HepG2 (cell line): Measurements from ENCODE around the gene THPO. TPM values are rescaled to one million over a fixed set of nuclear protein-coding genes. Genes with fewer than 3 reads are reported as not detected.

Source experiments
- ATF4 ChIP-seq, 2 experiments: fragments of 450-650 bp in 1 of 2; sonication (generic) in 1 of 2; formaldehyde crosslinking; IDR thresholded peaks; 2 replicates each; pipeline versions ENCODE4 v1.5.0 to v1.8.0; 2020 to 2022; ENCODE audit warnings: mild to moderate bottlenecking in 1 of 2, missing genetic modification reagents in 1 of 2
- ETV6 ChIP-seq: sonication (generic); formaldehyde crosslinking; conservative IDR thresholded peaks from 2 replicates; pipeline ENCODE4 v1.4.0; 2020; ENCODE audit warnings: missing genetic modification reagents
- EZH2 ChIP-seq: conservative IDR thresholded peaks from 2 replicates; pipeline ENCODE4 v1.6.1; 2012; ENCODE audit warnings: mild to moderate bottlenecking, low read depth, low read length, moderate library complexity
- KLF12 ChIP-seq: sonication (generic); formaldehyde crosslinking; IDR thresholded peaks from 2 replicates; pipeline ENCODE4 v1.4.0; 2020; ENCODE audit warnings: missing genetic modification reagents, borderline replicate concordance
- MAFF ChIP-seq: IDR thresholded peaks from 2 replicates; pipeline ENCODE4 v1.6.1; 2011; ENCODE audit warnings: low read depth, low read length, improper control_type of control experiment
- NFKBIZ ChIP-seq: IDR thresholded peaks from 2 replicates; pipeline ENCODE4 v1.6.1; 2018; ENCODE audit warnings: missing genetic modification reagents, missing compliant biosample characterization
- NONO ChIP-seq, 2 experiments: fragments of 450-650 bp in 1 of 2; sonication (generic) in 1 of 2; formaldehyde crosslinking in 1 of 2; IDR thresholded peaks in 1 of 2; conservative IDR thresholded peaks in 1 of 2; 2 replicates each; pipeline versions ENCODE4 v1.6.1 to v1.8.0; 2017 to 2022; ENCODE audit warnings: mild to moderate bottlenecking in 1 of 2, missing genetic modification reagents in 1 of 2, moderate library complexity in 1 of 2
- PHF8 ChIP-seq: sonication (generic); formaldehyde crosslinking; IDR thresholded peaks from 2 replicates; pipeline ENCODE4 v1.5.0; 2020; ENCODE audit warnings: missing genetic modification reagents
- RBM39 ChIP-seq: fragments of 200-400 bp; formaldehyde crosslinking; IDR thresholded peaks from one replicate; pipeline ENCODE4 v1.6.1; 2018; ENCODE audit warnings: antibody characterized with exemption, mild to moderate bottlenecking, low read depth, low read length; ENCODE audit not compliant: poor library complexity, severe bottlenecking
- REL ChIP-seq: sonication (generic); formaldehyde crosslinking; conservative IDR thresholded peaks from 2 replicates; pipeline ENCODE4 v1.8.0; 2022; ENCODE audit warnings: mild to moderate bottlenecking, missing genetic modification reagents, moderate library complexity
- RNF2 ChIP-seq: fragments of 450-650 bp; conservative IDR thresholded peaks from 2 replicates; pipeline ENCODE4 v1.6.1; 2016; ENCODE audit warnings: low read depth
- SKI ChIP-seq: fragments of 450-650 bp; IDR thresholded peaks from one replicate; pipeline ENCODE4 v1.6.1; 2018; ENCODE audit warnings: mild to moderate bottlenecking; ENCODE audit not compliant: partially characterized antibody
- SP4 ChIP-seq: sonication (generic); formaldehyde crosslinking; IDR thresholded peaks from 2 replicates; pipeline ENCODE4 v1.8.1; 2023; ENCODE audit warnings: mild to moderate bottlenecking, missing genetic modification reagents
- SRSF1 ChIP-seq: fragments of 200-400 bp; formaldehyde crosslinking; optimal IDR thresholded peaks from 2 replicates; pipeline ENCODE3; 2017; ENCODE audit warnings: mild to moderate bottlenecking, low read depth, low read length, moderate library complexity
- ZBTB34 ChIP-seq: sonication (generic); formaldehyde crosslinking; IDR thresholded peaks from 2 replicates; pipeline ENCODE4 v1.8.0; 2022; ENCODE audit warnings: mild to moderate bottlenecking, missing genetic modification reagents
- ZBTB39 ChIP-seq: sonication (generic); formaldehyde crosslinking; IDR thresholded peaks from 2 replicates; pipeline ENCODE4 v1.5.0; 2020; ENCODE audit warnings: missing genetic modification reagents
- ZFP90 ChIP-seq: sonication (generic); formaldehyde crosslinking; IDR thresholded peaks from 2 replicates; pipeline ENCODE4 v1.8.0; 2022; ENCODE audit warnings: missing genetic modification reagents, mild to moderate bottlenecking, inconsistent platforms, borderline replicate concordance
- ZFX ChIP-seq: sonication (generic); formaldehyde crosslinking; IDR thresholded peaks from 2 replicates; pipeline ENCODE4 v1.4.0; 2020; ENCODE audit warnings: mild to moderate bottlenecking, low read depth, missing genetic modification reagents, moderate library complexity
- ZMAT3 ChIP-seq: sonication (generic); formaldehyde crosslinking; conservative IDR thresholded peaks from 2 replicates; pipeline ENCODE4 v1.7.0; 2021; ENCODE audit warnings: missing genetic modification reagents
- ZNF639 ChIP-seq: conservative IDR thresholded peaks from 2 replicates; pipeline ENCODE4 v1.6.1; 2018; ENCODE audit warnings: missing genetic modification reagents
- ZNF800 ChIP-seq: sonication (generic); formaldehyde crosslinking; IDR thresholded peaks from 2 replicates; pipeline ENCODE4 v1.4.0; 2020; ENCODE audit warnings: missing genetic modification reagents
- polyA plus RNA-seq, 8 experiments: library from polyadenylated mRNA; depleted of rRNA in 3 of 8; stranded (reverse) in 7 of 8; unstranded in 1 of 8; fragments of >200 nt; fragmentation: Illumina TruSeq in 4 of 8; extraction: Trizol in 4 of 8; gene quantifications; 2 replicates each; pipeline versions ENCODE4 v1.2.1 to v1.2.3, GENCODE V29; 2011 to 2016; ENCODE audit warnings: low read depth in 4 of 8, missing spikeins in 1 of 8, mixed read lengths in 1 of 8; ENCODE audit not compliant: insufficient read depth in 1 of 8
- total RNA-seq, 5 experiments: library from RNA; depleted of rRNA; stranded (reverse); fragments of >200 nt; fragmentation: Illumina TruSeq; extraction: Trizol; gene quantifications; 2 replicates each; pipeline ENCODE4 v1.2.3, GENCODE V29; 2016; ENCODE audit warnings: low read depth in 1 of 5

The THPO gene
- total and polyA plus RNA-seq, 2 of the 13 experiments (the other 11 are each of a cell fraction or from before 2014, with no cell fraction given), result 2.8 to 4.8 TPM

GRCh38 chr3:184361932-184362667, 15.9 kb downstream of the THPO start (continued):
- peak; percentile 7; the same call in 1 of the 2 replicates for TF ChIP-seq ZNF800
- no peak for TF ChIP-seq SP4 (CRISPR knock-in tag)
- no peak for TF ChIP-seq ZBTB34 (CRISPR knock-in tag)
- TF ChIP-seq RNF2, result no peak
- 0 out of 4 replicates have a peak, but pooled peaks of 1 of the 2 experiments have one; percentile 17 for TF ChIP-seq ATF4 (CRISPR knock-in tag; IDR thresholded peaks at IDR 0.05)
- TF ChIP-seq REL (CRISPR knock-in tag), result peak; percentile 89; the same call in 1 of the 2 replicates
- TF ChIP-seq SKI, result no peak
- TF ChIP-seq ZMAT3 (CRISPR knock-in tag), result 0 out of 2 replicates have a peak, but pooled peaks have one; percentile 29
- TF ChIP-seq NFKBIZ, result no peak
- peak; percentile 57; the same call in 1 of the 2 replicates for TF ChIP-seq KLF12
- TF ChIP-seq ZFX (CRISPR knock-in tag), result peak; percentile 52
- no peak for TF ChIP-seq ETV6 (CRISPR knock-in tag)
- TF ChIP-seq SRSF1, result peak; percentile 80
- TF ChIP-seq ZBTB39 (CRISPR knock-in tag), result no peak
- TF ChIP-seq PHF8 (CRISPR knock-in tag), result peak; percentile 37; the same call in 1 of the 2 replicates
- no peak for TF ChIP-seq NONO (IDR thresholded peaks at IDR 0.05)
- TF ChIP-seq NONO (CRISPR knock-in tag; conservative IDR thresholded peaks at IDR 0.05), result peak; percentile 16; the same call in 1 of the 2 replicates
- TF ChIP-seq RBM39, result peak; percentile 66
- TF ChIP-seq ZNF639 (CRISPR knock-in tag), result 0 out of 2 replicates have a peak, but pooled peaks have one; percentile 1
- TF ChIP-seq EZH2, result no peak
- TF ChIP-seq ZFP90 (CRISPR knock-in tag), result peak; percentile 62; the same call in 1 of the 2 replicates
- no peak for TF ChIP-seq MAFF
